Measurements from ENCODE around the gene CDH4.

DNA sequence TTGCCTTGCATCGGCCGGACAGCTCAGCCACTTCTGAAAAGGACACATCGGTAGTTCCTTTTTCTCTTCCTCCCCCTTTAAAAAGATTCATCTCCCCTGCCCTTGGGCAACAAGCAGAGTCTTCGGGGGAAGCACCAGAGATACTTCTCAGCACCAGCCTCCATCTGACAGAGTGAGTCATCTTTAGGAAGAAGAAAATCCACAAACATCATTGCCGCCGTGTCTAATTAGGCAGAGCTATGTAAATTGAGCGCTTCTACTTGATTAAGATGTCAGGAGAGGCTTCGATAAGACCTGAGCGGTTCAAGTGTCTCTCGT lies 627.2 kb downstream of the CDH4 start:
- no peak for TF ChIP-seq POLR2A (IDR thresholded peaks at IDR 0.05)
- TF ChIP-seq, protein P1, sequence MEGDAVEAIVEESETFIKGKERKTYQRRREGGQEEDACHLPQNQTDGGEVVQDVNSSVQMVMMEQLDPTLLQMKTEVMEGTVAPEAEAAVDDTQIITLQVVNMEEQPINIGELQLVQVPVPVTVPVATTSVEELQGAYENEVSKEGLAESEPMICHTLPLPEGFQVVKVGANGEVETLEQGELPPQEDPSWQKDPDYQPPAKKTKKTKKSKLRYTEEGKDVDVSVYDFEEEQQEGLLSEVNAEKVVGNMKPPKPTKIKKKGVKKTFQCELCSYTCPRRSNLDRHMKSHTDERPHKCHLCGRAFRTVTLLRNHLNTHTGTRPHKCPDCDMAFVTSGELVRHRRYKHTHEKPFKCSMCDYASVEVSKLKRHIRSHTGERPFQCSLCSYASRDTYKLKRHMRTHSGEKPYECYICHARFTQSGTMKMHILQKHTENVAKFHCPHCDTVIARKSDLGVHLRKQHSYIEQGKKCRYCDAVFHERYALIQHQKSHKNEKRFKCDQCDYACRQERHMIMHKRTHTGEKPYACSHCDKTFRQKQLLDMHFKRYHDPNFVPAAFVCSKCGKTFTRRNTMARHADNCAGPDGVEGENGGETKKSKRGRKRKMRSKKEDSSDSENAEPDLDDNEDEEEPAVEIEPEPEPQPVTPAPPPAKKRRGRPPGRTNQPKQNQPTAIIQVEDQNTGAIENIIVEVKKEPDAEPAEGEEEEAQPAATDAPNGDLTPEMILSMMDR (IDR thresholded peaks at IDR 0.05) = no peak
